IMR-90 (cell line): Measurements from ENCODE around the gene PON2.

ENCODE experiments used
- CEBPB ChIP-seq: IDR thresholded peaks from 2 replicates; pipeline ENCODE4 v1.6.1; 2012; ENCODE audit warnings: low read depth, low read length, improper control_type of control experiment
- MAFK ChIP-seq: IDR thresholded peaks from 2 replicates; pipeline ENCODE4 v1.6.1; 2012; ENCODE audit warnings: low read depth, low read length, improper control_type of control experiment
- MXI1 ChIP-seq: IDR thresholded peaks from 2 replicates; pipeline ENCODE4 v1.6.1; 2012; ENCODE audit warnings: low read depth, mild to moderate bottlenecking, low read length, moderate library complexity, borderline replicate concordance
- NFE2L2 ChIP-seq: fragments of 150-350 bp; IDR thresholded peaks from 2 replicates; pipeline ENCODE4 v1.6.1; 2016; ENCODE audit warnings: low read depth, mild to moderate bottlenecking, low read length
- POLR2A ChIP-seq: IDR thresholded peaks from 2 replicates; pipeline ENCODE4 v1.6.1; 2012; ENCODE audit warnings: mild to moderate bottlenecking, low read depth, low read length
- RAD21 ChIP-seq: IDR thresholded peaks from 2 replicates; pipeline ENCODE4 v1.6.1; 2012; ENCODE audit warnings: low read length, improper control_type of control experiment
- SMC3 ChIP-seq: fragments of 150-350 bp; IDR thresholded peaks from 2 replicates; pipeline ENCODE4 v1.6.1; 2016; ENCODE audit warnings: low read depth, mild to moderate bottlenecking, antibody characterized with exemption, low read length, moderate library complexity
- TF ChIP-seq, protein P1 (sequence below): conservative IDR thresholded peaks from 2 replicates; pipeline ENCODE4 v1.5.1; 2012; ENCODE audit warnings: mild to moderate bottlenecking, low read depth, low read length, improper control_type of control experiment
- TF ChIP-seq, protein P2 (sequence below): fragments of 150-350 bp; IDR thresholded peaks from 2 replicates; pipeline ENCODE4 v1.6.1; 2016; ENCODE audit warnings: low read depth, mild to moderate bottlenecking, low read length, moderate library complexity, borderline replicate concordance

DNA sequence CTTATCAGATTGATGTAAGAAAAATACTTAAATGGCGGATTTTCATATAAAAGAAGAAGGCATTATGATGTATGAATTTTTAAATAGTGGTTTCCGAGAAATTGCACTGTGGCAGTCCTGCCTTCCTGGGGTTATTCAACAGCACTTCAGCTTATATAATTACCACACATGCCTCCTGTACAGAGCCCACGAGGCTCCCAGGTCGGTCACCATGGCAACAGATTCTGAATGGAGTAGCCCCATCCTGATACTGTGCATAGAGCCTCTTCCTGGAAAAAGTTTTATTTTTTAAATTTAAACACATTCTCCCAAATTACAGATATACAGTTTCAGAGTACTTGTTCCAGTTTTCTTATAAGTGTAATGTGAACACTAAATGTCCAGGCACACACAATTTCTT lies 35.0 kb upstream of the PON2 start:
- TF ChIP-seq CEBPB (no peak), SMC3 (no peak), NFE2L2 (no peak), RAD21 (no peak), MAFK (no peak), POLR2A (no peak), MXI1 (no peak)
- TF ChIP-seq, protein P1, sequence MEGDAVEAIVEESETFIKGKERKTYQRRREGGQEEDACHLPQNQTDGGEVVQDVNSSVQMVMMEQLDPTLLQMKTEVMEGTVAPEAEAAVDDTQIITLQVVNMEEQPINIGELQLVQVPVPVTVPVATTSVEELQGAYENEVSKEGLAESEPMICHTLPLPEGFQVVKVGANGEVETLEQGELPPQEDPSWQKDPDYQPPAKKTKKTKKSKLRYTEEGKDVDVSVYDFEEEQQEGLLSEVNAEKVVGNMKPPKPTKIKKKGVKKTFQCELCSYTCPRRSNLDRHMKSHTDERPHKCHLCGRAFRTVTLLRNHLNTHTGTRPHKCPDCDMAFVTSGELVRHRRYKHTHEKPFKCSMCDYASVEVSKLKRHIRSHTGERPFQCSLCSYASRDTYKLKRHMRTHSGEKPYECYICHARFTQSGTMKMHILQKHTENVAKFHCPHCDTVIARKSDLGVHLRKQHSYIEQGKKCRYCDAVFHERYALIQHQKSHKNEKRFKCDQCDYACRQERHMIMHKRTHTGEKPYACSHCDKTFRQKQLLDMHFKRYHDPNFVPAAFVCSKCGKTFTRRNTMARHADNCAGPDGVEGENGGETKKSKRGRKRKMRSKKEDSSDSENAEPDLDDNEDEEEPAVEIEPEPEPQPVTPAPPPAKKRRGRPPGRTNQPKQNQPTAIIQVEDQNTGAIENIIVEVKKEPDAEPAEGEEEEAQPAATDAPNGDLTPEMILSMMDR: no peak
- TF ChIP-seq, protein P2, sequence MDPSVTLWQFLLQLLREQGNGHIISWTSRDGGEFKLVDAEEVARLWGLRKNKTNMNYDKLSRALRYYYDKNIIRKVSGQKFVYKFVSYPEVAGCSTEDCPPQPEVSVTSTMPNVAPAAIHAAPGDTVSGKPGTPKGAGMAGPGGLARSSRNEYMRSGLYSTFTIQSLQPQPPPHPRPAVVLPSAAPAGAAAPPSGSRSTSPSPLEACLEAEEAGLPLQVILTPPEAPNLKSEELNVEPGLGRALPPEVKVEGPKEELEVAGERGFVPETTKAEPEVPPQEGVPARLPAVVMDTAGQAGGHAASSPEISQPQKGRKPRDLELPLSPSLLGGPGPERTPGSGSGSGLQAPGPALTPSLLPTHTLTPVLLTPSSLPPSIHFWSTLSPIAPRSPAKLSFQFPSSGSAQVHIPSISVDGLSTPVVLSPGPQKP: no peak
